Choroid plexus epithelial cell (primary cell): ENCODE results near the gene U2AF1L4.
A peak's percentile ranks its signal among the peaks of the same experiment; 100 is the strongest.

ENCODE experiments used
- DNase-seq: peaks from one replicate; pipeline ENCODE4 v3.0.0-alpha.2; 2010; ENCODE audit warnings: low read depth
- H3K4me3 ChIP-seq: 2 replicates; pipeline ENCODE4 v1.5.1; 2011; ENCODE audit warnings: low read depth, mild to moderate bottlenecking, control low read depth, low read length, moderate library complexity
- CTCF ChIP-seq: conservative IDR thresholded peaks from 2 replicates; pipeline ENCODE4 v1.5.1; 2011; ENCODE audit warnings: low read depth, mild to moderate bottlenecking, control low read depth, inconsistent platforms, low read length, moderate library complexity

The U2AF1L4 gene

GRCh38 chr19:35745328-35746086 lies at the start of gene U2AF1L4, which contains the start of gene PSENEN:
U2AF1L4 (minus strand) TSS chr19:35745418; CDS start chr19:35745391, 27 bp downstream.
PSENEN (plus strand) TSS chr19:35745651; CDS start chr19:35745931, 280 bp downstream.
- peak within 1 kb of the TSS; percentile 88 for H3K4me3 ChIP-seq
- DNase-seq, result peak; percentile 100
- TF ChIP-seq CTCF, result no peak

GRCh38 chr19:35793381-35794165 lies 48.4 kb upstream of the U2AF1L4 start:
- no peak for TF ChIP-seq CTCF
- DNase-seq, result peak; percentile 18
- no peak overlapping the region for H3K4me3 ChIP-seq

GRCh38 chr19:35792888-35793287 lies 47.7 kb upstream of the U2AF1L4 start:
- TF ChIP-seq CTCF, result no peak
- no peak overlapping the region for H3K4me3 ChIP-seq
- no peak for DNase-seq

- H3K4me3 ChIP-seq, result no peak overlapping the region
- no peak for DNase-seq
- TF ChIP-seq CTCF, result no peak
Observed at GRCh38 chr19:35792312-35792711, 47.1 kb upstream of the U2AF1L4 start.

GRCh38 chr19:35791814-35792279 lies 46.6 kb upstream of the U2AF1L4 start:
- no peak for DNase-seq
- no peak overlapping the region for H3K4me3 ChIP-seq
- TF ChIP-seq CTCF, result no peak

- H3K4me3 ChIP-seq, result no peak overlapping the region
- TF ChIP-seq CTCF, result peak; percentile 21
- DNase-seq, result no peak
Observed at GRCh38 chr19:35790981-35791813, 46.0 kb upstream of the U2AF1L4 start.
